HPDE6-E6E7 (cell line): ENCODE results near the gene PBX1.
A peak's percentile ranks its signal among the peaks of the same experiment; 100 is the strongest.

Source experiments
- DNase-seq: peaks from one replicate; pipeline ENCODE4 v3.0.0; 2011; ENCODE audit warnings: missing footprints; ENCODE audit errors: extremely low spot score

The PBX1 gene

DNA sequence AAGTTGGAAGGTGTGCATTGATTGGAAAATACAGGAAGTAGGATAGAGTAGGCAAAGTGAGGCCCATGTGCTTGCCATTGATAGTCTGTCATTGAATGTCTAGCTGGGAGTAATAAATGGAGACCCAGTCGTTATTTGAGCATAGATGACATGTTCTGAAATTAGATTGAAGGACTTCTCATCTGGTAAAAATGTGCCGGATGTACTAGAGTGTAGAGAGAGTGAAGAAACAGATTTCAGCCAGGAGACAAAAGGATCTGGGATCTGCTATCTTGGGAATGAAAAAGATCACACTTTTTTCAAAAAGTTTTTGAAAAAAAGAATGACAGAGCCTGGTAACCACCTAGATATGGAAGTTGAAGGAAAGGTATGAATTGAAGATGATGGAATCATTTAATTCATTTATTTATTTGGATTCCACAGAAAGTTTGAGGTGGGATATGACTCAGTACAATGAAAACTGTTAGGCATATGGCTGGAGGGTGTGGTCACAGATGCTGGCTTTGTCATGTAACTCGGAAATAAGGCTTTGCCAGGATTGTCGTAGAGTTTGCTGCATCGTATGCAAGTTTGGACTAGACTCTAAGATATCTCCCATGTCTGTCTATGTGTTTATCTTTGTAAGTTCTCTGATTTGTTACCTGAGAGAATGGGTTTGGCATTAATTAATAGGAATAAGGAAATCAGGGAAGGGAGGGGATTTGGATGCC lies 137.1 kb downstream of the PBX1 start:
- DNase-seq = peak; percentile 29

- no peak for DNase-seq
These were observed 141.0 kb downstream of the PBX1 start for GRCh38 chr1:164699815-164700491.

- no peak for DNase-seq
These were observed 141.7 kb downstream of the PBX1 start for GRCh38 chr1:164700683-164701082.

DNA sequence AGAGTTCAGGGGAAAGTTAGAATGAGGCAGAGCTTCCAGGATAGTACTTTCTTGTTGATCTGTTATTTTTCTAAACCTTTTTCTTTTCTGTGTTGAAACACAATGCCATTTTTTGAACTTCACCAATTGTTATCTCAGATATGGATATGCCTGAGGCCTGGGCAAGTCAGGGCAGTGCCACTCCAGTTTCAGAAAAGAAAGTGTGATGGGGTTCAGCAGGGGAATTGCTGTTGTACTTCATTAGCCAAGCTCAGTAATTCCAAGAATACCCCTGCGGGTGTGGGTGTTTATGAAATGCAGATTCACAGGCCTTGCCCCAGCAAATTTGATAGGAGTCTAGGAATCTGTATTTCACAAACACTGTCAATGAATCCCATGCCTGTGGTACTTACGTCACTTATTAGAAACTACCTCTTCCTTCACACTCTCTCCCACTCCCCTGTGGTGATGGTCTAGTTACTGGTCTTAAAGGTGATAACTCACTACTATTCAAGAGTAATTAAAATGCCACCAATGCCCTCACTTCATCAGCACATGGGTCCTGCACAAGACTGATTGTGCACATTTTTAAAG lies 142.3 kb downstream of the PBX1 start:
- peak; percentile 44 for DNase-seq

- no peak for DNase-seq
These were observed 143.2 kb downstream of the PBX1 start for GRCh38 chr1:164702216-164702615.

GRCh38 chr1:164702664-164703063 lies 143.7 kb downstream of the PBX1 start:
- no peak for DNase-seq

DNA sequence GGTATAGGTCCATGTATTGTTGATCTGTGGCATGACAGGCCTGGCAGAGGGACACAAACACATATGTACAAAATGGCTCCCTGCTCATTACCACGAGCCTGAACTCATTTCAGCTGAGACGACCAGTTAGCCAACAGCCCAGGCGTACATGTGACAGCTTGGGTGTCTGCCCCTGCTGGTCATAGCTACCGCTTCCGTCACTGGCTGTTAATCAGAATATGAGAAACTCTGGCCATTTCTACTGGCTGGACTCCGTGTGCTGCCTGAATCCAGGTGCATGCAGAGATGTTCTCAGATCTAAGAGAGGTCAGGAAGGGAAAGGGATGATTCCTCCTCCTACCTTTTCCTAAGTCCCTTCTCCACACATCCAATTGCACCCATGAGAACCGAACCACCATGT lies 144.5 kb downstream of the PBX1 start:
- DNase-seq = no peak

DNA sequence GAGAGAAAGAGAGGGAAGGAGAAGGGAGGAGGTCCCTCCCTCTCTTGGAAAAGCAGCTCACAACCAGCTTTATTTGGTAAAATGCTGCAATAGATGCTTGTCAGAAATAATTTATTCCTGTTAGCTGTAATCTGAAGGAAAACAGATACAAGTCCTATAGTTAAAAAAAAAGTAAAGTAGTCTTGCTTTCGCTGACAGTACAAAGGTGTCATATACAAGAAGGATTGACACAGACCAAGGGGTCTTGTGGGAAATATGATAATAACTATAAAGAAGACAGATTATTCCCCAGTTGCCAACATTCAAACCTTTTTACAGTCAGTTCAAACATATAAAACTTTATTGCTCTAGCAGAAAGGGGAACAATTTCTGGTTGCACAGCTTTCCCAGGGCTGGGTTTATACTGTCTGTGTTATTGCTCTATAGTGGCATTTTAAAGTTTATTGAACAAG lies 145.0 kb downstream of the PBX1 start:
- DNase-seq = no peak

GRCh38 chr1:164704954-164705353 lies 146.0 kb downstream of the PBX1 start:
- DNase-seq = no peak

DNA sequence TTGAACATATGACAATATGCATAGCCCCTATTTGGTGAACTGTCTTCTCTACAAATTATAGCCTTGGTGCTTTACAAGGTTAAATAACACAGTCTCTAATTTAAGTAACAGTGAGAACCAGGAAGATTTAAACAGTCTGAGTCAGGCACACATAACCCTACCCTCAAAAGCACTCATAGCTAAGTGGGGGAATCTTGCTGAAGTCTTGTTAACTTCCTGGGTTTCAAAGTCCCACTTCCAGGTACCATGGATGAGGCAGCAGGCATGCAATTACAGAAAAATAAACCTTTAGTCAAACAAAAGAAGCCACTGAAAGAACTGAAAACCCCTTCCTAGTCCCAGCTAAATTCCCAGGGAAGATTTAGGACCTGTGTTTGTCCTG lies 147.6 kb downstream of the PBX1 start:
- no peak for DNase-seq

DNA sequence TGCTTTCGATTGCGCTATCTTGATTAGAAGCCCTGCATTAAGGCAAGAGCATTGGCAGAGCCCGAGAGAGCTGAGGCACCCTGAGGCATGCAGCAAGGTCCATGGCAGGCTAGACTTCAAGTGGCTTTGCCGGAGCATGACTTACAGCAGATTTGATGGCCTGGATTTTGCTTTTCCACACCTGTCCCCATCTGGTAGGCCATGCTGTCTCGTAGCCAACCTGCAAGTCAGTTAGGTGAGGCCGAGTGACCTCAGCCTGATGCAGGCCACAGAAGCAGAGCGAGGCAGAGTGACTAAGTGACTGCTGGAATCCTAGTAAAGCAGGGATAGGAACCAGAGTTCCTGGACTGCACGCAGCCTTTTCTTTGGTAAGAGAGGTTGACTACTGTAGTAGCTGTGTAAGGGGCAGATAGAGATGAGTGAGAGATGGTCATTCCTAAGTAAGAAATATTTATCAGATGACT lies 148.9 kb downstream of the PBX1 start:
- no peak for DNase-seq

DNA sequence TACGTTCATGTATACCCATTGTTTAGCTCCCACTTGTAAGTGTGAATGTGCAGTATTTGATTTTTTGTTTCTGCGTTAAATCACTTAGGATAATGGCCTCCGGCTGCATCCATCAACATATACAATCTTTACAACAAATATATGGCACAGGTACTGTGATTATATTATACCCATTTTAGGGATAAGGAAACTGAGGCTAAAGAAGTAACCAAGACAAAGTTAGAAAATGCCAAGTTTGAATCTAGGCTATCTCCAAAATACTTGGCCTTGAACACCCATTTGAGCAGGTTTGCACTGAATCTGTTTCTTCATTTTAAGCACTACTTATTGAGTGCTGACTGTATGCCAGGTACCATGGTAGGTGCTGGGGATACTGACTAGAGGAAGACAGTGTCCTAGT lies 149.6 kb downstream of the PBX1 start:
- DNase-seq = no peak

DNA sequence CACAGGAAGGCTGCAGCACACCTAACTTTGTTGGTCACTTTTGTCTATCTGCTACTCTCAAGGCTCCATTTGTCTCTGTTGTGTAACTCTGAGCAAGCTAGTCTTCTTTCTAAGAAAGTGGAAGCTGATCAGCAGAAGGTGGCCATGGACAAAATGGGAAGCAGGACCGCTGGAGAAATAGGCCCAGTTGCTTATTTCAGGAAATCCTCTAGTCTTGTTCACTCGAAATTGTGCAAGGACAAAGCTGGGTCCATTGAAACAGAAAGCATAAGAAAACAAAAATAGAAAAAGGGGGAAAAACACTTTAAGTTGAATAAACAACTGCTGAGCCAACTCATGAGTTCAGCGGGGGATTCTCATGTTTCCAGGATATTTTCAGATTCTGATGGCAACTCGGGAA lies 150.1 kb downstream of the PBX1 start:
- DNase-seq = no peak

DNA sequence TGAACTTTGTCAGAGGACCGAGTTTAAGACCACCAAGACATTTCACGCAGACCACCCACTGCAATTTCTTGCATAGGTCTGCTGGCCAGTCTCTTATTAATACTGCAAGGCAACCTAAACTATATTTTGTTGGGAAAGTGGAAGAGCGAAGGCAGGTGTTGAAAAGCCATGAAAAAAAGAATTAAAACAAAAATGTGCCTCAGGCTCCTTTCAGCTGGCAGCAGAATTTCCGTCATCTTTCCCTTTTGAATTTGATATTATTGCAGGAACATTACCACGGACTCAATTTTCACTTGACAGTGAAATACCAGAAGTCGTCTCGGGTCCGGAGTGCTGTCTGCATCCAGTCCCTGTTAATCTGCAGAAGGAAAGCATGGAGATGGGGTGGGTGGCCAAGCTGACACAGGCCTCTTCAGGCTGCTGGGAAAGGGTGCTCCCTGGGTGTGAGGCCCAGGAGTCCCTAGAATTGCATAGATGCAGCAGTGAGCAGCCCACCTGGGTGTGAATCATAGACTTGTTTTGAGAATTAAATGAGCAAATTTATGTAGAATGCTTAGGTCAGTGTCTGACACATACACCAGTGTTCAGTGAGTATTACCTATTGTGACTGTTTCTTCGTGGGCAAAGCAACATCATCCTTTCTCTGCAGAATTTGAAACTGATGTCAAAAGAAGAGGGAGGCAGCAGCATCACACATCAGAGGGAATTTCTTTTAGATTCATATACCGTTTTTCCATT lies 150.7 kb downstream of the PBX1 start:
- DNase-seq = no peak

- DNase-seq = no peak
These were observed 153.4 kb downstream of the PBX1 start for GRCh38 chr1:164712131-164713036.

- no peak for DNase-seq
These were observed 154.6 kb downstream of the PBX1 start for GRCh38 chr1:164713456-164714207.

GRCh38 chr1:164716992-164717703 lies 158.2 kb downstream of the PBX1 start:
- DNase-seq = no peak

DNA sequence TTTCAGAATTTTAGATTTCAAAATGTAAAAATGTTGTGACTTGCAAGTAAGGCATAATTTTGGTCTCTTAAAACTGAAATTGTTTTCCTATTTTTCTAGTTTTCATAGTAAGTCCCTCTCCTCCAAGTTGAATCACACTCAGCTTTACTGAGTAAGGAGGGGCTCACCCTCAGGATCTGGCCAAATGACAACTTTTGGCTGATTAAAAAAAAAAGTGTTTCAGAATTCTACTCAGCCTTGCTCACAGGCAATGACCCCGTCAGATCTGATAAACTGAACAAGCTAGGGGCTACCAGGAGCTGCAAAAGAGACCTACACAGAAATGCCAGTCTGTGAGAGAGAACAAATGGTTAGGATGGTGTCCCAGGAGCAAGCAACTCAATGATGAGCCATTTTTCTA lies 159.8 kb downstream of the PBX1 start:
- no peak for DNase-seq

DNA sequence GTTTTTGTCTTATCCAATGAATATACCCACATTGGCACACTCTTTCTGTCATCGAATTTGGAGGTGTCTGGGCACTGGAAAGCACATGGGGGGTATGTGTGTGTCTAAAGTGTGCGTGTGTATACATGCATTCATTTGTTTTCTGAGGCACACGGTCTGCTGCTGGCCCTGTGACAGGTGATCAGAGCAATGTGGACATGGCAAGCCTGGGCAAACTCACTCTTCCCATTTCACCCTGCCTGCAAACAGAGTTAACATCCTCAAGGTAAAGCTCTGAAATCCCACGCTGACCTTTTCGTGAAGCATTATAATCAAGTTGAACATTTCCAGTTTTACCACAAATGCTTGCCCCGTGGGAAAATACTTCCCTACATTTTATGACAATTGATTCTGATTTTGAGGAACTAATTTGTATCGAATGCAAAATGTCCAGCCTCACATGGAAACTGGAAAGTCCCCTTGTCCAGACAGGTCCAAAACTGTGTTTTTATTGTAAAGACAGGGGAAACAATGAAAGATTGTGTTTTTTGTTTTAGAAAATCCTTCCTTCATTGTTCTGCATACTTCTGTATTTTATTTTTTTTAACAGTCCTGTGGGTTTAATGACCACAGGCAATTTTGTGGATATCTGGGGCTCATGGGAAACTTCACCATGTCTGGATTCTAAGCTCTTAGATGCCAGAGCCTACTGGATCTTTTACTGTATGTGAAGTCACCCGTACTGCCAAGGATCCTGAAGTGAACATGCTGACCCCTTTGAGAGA lies 160.9 kb downstream of the PBX1 start:
- no peak for DNase-seq
